AG04449 (cell line): ENCODE data around the gene NOS1AP.

ENCODE experiments used
- CTCF ChIA-PET: fragments of 350-600 bp; formaldehyde crosslinking; extraction: SDS; loops from one replicate; lab custom pipeline; 2021; ENCODE audit warnings: antibody characterized with exemption; lab: Yijun Ruan, JAX
- POLR2A ChIA-PET: fragments of 400-600, 350-600 bp; formaldehyde crosslinking; extraction: SDS; loops from one replicate; lab custom pipeline; 2020; ENCODE audit warnings: antibody characterized with exemption, inconsistent platforms; lab: Yijun Ruan, JAX
- DNase-seq: peaks from one replicate; pipeline ENCODE4 v3.0.0-alpha.2; 2010; ENCODE audit warnings: low read depth, low spot score
- H3K4me3 ChIP-seq: 2 replicates; pipeline ENCODE4 v1.5.1; 2011; ENCODE audit warnings: low read depth, mild to moderate bottlenecking, control low read depth, low read length
- TF ChIP-seq, protein P1 (sequence below): IDR thresholded peaks from one replicate; pipeline ENCODE4 v1.5.1; 2011; ENCODE audit warnings: mild to moderate bottlenecking, moderate library complexity, low read length, control low read depth, inconsistent platforms; ENCODE audit not compliant: insufficient read depth; ENCODE audit errors: missing control alignments

The NOS1AP gene

DNA sequence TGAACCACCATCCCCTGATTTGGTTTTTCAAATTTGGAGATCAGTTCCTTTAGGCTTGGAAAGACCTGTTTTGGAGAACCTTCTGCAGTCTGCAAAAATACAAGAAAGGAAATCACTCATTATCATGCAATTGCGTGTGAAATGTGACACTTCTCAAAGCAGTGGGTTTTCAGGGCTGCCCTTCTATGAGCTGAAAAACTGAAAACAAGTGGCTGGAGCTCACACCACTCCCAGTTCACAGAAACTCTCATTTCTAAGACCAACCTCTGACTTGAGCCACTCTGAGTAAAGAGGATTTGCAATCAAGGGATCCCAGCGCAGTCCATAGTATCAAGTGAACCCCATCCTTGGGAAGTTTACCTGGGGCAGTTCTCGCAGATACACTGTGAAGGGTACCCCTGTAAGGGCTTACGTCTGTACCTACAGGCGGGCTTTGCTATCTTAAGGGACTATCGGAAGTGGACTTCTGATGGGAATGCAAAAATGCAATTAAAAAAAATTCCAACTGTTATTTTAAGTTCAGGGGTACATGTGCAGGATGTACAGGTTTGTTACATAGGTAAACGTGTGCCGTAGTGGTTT, 329.6 kb downstream of the NOS1AP start:
- ChIA-PET CTCF (interaction anchor here (0.9 to 2.1 kb wide), 3 partner anchors 9 to 343 kb away, joined by 3 to 6 read pairs (median 5); no protein-coding TSS in a partner anchor), POLR2A (no interaction called here)
- no peak for DNase-seq
- TF ChIP-seq, protein P1, sequence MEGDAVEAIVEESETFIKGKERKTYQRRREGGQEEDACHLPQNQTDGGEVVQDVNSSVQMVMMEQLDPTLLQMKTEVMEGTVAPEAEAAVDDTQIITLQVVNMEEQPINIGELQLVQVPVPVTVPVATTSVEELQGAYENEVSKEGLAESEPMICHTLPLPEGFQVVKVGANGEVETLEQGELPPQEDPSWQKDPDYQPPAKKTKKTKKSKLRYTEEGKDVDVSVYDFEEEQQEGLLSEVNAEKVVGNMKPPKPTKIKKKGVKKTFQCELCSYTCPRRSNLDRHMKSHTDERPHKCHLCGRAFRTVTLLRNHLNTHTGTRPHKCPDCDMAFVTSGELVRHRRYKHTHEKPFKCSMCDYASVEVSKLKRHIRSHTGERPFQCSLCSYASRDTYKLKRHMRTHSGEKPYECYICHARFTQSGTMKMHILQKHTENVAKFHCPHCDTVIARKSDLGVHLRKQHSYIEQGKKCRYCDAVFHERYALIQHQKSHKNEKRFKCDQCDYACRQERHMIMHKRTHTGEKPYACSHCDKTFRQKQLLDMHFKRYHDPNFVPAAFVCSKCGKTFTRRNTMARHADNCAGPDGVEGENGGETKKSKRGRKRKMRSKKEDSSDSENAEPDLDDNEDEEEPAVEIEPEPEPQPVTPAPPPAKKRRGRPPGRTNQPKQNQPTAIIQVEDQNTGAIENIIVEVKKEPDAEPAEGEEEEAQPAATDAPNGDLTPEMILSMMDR = no peak
- H3K4me3 ChIP-seq = no peak overlapping the region

DNA sequence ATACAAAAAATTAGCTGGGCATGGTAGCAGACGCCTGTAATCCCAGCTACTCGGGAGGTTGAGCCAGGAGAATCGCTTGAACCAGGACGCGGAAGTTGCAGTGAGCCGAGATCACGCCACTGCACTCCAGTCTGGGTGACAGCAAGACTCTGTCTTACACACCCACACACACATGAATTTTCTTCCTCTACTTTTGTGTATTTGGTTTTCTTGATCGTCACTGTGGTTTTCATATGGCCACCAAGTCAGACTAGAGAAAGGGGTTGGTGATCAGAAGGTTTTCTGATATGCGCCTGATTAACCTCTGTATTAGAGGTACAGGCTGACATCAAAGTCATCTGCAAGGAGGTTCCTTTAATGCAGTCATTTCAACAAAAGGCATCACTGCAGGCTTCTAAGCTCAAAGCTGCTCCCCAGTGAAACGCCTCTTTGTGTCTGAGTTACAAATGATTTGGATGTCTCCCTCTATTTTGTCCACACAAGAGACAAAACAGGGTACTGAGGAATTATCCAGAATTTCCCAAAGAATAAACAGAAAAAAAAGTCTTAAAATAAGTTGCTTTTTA, 331.4 kb downstream of the NOS1AP start:
- no peak overlapping the region for H3K4me3 ChIP-seq
- TF ChIP-seq, protein P1 = no peak
- ChIA-PET POLR2A (no interaction called here), CTCF (interaction anchor here (1.0 to 2.0 kb wide), 3 partner anchors 9 to 345 kb away, joined by 4 read pairs; no protein-coding TSS in a partner anchor)
- no peak for DNase-seq

DNA sequence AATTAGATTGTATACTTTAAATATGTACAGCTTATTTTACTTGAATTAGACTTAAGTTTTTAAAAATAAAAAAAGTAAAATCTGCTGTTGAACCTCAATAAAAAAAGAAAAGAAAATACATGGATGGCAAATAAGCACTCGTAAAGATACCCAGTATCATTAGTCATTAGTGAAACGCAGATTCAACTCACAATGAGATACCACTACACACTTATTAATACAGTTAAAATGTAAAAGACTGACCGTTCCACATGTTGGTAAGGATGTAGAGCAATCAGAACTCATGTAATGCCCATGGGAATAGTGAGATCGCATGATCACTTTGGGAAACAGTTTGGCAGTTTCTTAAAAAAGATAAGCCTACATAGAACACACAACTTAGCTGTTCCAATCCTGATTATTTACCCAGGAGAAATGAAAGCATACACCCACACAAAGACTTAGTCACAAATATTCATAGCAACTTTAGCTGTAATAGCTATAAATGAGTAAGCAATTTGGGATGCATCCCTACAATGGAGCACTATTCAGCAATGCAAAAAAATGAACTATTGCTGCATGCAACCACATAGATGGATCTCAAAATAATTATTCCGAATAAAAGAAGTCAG, 335.2 kb downstream of the NOS1AP start:
- DNase-seq = peak; percentile 38
- POLR2A ChIA-PET = interaction anchor here (0.6 kb wide), 1 partner anchor 131 kb away, joined by 3 read pairs; no protein-coding TSS in a partner anchor

DNA sequence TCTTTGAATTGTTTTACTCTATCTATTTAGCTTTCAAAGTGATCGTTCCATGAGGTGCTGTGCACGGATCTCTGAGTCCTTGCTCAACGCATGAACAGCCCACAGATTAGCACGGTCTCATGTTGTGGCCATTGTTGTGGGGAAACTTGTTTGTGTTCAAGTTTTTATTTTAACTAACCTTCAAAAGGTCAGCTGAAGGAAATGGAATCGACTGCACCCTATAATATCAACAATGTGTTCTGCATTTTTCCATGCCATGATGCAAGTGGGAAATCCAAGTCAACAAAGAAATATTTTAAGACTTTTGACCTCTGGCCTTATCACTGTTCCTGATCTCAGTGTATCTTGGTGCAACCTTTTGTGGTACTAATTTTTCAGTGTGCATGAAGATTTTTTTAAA, 336.3 kb downstream of the NOS1AP start:
- H3K4me3 ChIP-seq = no peak overlapping the region
- DNase-seq = no peak
- POLR2A ChIA-PET = no interaction called here
- CTCF ChIA-PET = no interaction called here
- TF ChIP-seq, protein P1 = no peak

More for the DNA sequence above, 335.2 kb downstream of the NOS1AP start:
- CTCF ChIA-PET = interaction anchor here (0.6 to 1.1 kb wide), 2 partner anchors 11 to 13 kb away, joined by 5 to 6 read pairs; no protein-coding TSS in a partner anchor
- TF ChIP-seq, protein P1 = no peak
- no peak overlapping the region for H3K4me3 ChIP-seq

DNA sequence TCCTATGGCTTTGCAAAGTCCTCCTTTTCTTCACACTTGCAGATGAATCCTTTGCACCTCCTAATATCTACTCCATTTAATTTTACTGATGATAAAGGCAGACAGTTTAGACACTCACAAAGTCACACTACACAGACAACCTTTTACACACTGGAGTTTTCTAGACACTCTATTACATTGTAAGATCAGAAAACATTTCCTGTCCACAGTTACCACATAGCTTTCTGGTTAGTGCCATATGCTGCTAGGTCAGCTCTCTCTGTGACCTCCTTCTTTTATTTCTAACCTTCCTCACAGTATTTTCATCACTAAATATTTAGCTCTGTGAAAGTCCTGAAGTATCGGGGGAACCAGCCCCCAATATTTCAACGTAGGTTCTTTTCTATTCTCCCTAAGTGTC, 337.3 kb downstream of the NOS1AP start:
- TF ChIP-seq, protein P1 = no peak
- ChIA-PET POLR2A (no interaction called here), CTCF (no interaction called here)
- no peak for DNase-seq
- no peak overlapping the region for H3K4me3 ChIP-seq

DNA sequence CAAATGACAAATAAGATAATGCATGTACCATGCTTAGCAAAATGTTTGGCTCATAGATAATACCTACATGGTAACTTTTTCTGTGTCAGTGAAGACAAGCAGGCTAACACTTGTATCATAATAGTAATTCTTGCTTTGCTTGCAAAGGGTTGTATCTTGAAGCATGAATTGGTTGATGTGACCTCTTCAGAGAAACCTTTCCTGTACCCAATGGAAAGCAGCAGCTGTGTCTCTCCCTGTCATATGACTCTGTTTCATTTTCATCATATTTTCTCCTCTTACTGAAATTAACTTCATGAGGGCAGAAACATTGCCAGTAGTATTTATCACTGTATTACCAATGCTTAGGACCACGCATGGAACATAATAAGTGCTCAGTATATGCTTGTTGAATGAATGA, 338.0 kb downstream of the NOS1AP start:
- TF ChIP-seq, protein P1 = no peak
- CTCF ChIA-PET = interaction anchor here (1.0 kb wide), 1 partner anchor 615 kb away, joined by 3 read pairs; no protein-coding TSS in a partner anchor

More for the DNA sequence above, 338.0 kb downstream of the NOS1AP start:
- no peak overlapping the region for H3K4me3 ChIP-seq
- no peak for DNase-seq
- POLR2A ChIA-PET = no interaction called here
